Measurements from ENCODE around the gene MOB4.
"Not testable (repeated sequence)": the region's sequence is repeated elsewhere in the genome, so short reads cannot be mapped to it uniquely, and the experiment has no call there.

Gene MOB4

GRCh38 chr2:197515315-197515738 is 539 bp upstream of the MOB4 start:
- DNase-seq = peak; percentile 48

GRCh38 chr2:197516393-197516761 is 511 bp downstream of the MOB4 start:
- no peak for DNase-seq

GRCh38 chr2:197517150-197517549 is 1.3 kb downstream of the MOB4 start:
- DNase-seq = no peak

GRCh38 chr2:197538412-197538811 is 22.5 kb downstream of the MOB4 start:
- no peak for DNase-seq

GRCh38 chr2:197539734-197540133 is 23.9 kb downstream of the MOB4 start:
- DNase-seq = no peak

- DNase-seq = no peak
Observed at GRCh38 chr2:197543206-197543605, 27.3 kb downstream of the MOB4 start.

- DNase-seq = no peak
Observed at GRCh38 chr2:197547163-197547900, 31.5 kb downstream of the MOB4 start.

- no peak for DNase-seq
Observed at GRCh38 chr2:197548582-197548981, 32.7 kb downstream of the MOB4 start.

GRCh38 chr2:197551260-197551659 is 35.4 kb downstream of the MOB4 start:
- DNase-seq = not testable (repeated sequence)

GRCh38 chr2:197555467-197555866 is 39.6 kb downstream of the MOB4 start:
- DNase-seq = no peak

GRCh38 chr2:197556456-197556855 is 40.6 kb downstream of the MOB4 start:
- DNase-seq = no peak

- DNase-seq = no peak
Observed at GRCh38 chr2:197558393-197558792, 42.5 kb downstream of the MOB4 start.

GRCh38 chr2:197559681-197560080 is 43.8 kb downstream of the MOB4 start:
- no peak for DNase-seq

- no peak for DNase-seq
Observed at GRCh38 chr2:197560146-197560665, 44.3 kb downstream of the MOB4 start.

GRCh38 chr2:197571627-197572271 is 55.9 kb downstream of the MOB4 start:
- peak; percentile 23 for DNase-seq

GRCh38 chr2:197573608-197574007 is 57.7 kb downstream of the MOB4 start:
- no peak for DNase-seq

- no peak for DNase-seq
Observed at GRCh38 chr2:197575987-197576386, 60.1 kb downstream of the MOB4 start.

GRCh38 chr2:197576631-197577030 is 60.8 kb downstream of the MOB4 start:
- no peak for DNase-seq

- no peak for DNase-seq
Observed at GRCh38 chr2:197577446-197577845, 61.6 kb downstream of the MOB4 start.

GRCh38 chr2:197578294-197578693 is 62.4 kb downstream of the MOB4 start:
- not testable (repeated sequence) for DNase-seq

GRCh38 chr2:197580166-197580565 is 64.3 kb downstream of the MOB4 start:
- DNase-seq = not testable (repeated sequence)

- DNase-seq = not testable (repeated sequence)
Observed at GRCh38 chr2:197587255-197587654, 71.4 kb downstream of the MOB4 start.

- no peak for DNase-seq
Observed at GRCh38 chr2:197591339-197592072, 75.6 kb downstream of the MOB4 start.

GRCh38 chr2:197596766-197597165 is 80.9 kb downstream of the MOB4 start:
- DNase-seq = no peak
